Islet precursor cell (in vitro differentiated cells): Measurements from ENCODE around the gene RAI1.

ENCODE experiments used
- DNase-seq: peaks from one replicate; pipeline ENCODE4 v3.0.0-alpha.2; 2018

RAI1 gene

GRCh38 chr17:17837380-17837821, 156.1 kb downstream of the RAI1 start:
- peak; percentile 94 for DNase-seq

GRCh38 chr17:17837966-17838962, 157.0 kb downstream of the RAI1 start:
- peak; percentile 96 for DNase-seq

- peak; percentile 99 for DNase-seq
Measured at GRCh38 chr17:17839791-17840707, 158.8 kb downstream of the RAI1 start.

- DNase-seq = peak; percentile 78
Measured at GRCh38 chr17:17840751-17841591, 159.7 kb downstream of the RAI1 start.

- peak; percentile 87 for DNase-seq
Measured at GRCh38 chr17:17841601-17842025, 160.4 kb downstream of the RAI1 start.

- no peak for DNase-seq
Measured at GRCh38 chr17:17842111-17842876, 161.0 kb downstream of the RAI1 start.

GRCh38 chr17:17843096-17843495, 161.8 kb downstream of the RAI1 start:
- peak; percentile 57 for DNase-seq

- peak; percentile 56 for DNase-seq
Measured at GRCh38 chr17:17844079-17844478, 162.8 kb downstream of the RAI1 start.

GRCh38 chr17:17844500-17844899, 163.2 kb downstream of the RAI1 start:
- no peak for DNase-seq

GRCh38 chr17:17845046-17845775, 164.0 kb downstream of the RAI1 start:
- DNase-seq = no peak

- no peak for DNase-seq
Measured at GRCh38 chr17:17846003-17846402, 164.7 kb downstream of the RAI1 start.

GRCh38 chr17:17846645-17847044, 165.4 kb downstream of the RAI1 start:
- DNase-seq = no peak

GRCh38 chr17:17847118-17847689, 165.9 kb downstream of the RAI1 start:
- DNase-seq = no peak

- no peak for DNase-seq
Measured at GRCh38 chr17:17847726-17848125, 166.5 kb downstream of the RAI1 start.

GRCh38 chr17:17848311-17849082, 167.2 kb downstream of the RAI1 start:
- no peak for DNase-seq

- no peak for DNase-seq
Measured at GRCh38 chr17:17849147-17849820, 168.0 kb downstream of the RAI1 start.

GRCh38 chr17:17849845-17850373, 168.7 kb downstream of the RAI1 start:
- DNase-seq = no peak

GRCh38 chr17:17851103-17852002, 170.1 kb downstream of the RAI1 start:
- no peak for DNase-seq
